Lower leg skin (tissue), 3 donors: ENCODE results near the gene PRKCZ.

Source experiments
- CTCF ChIP-seq, 3 donors: fragments of 450-650 bp; IDR thresholded peaks; one replicate each; pipeline ENCODE4 v1.5.1; 2016; ENCODE audit warnings: antibody characterized with exemption in 3 of 3, mild to moderate bottlenecking in 3 of 3, moderate library complexity in 2 of 3
- POLR2A ChIP-seq, 2 donors: fragments of 450-650 bp; IDR thresholded peaks; one replicate each; pipeline ENCODE4 v1.6.1; 2016 to 2017; ENCODE audit warnings: antibody characterized with exemption in 2 of 2, mild to moderate bottlenecking in 1 of 2, moderate library complexity in 1 of 2

DNA sequence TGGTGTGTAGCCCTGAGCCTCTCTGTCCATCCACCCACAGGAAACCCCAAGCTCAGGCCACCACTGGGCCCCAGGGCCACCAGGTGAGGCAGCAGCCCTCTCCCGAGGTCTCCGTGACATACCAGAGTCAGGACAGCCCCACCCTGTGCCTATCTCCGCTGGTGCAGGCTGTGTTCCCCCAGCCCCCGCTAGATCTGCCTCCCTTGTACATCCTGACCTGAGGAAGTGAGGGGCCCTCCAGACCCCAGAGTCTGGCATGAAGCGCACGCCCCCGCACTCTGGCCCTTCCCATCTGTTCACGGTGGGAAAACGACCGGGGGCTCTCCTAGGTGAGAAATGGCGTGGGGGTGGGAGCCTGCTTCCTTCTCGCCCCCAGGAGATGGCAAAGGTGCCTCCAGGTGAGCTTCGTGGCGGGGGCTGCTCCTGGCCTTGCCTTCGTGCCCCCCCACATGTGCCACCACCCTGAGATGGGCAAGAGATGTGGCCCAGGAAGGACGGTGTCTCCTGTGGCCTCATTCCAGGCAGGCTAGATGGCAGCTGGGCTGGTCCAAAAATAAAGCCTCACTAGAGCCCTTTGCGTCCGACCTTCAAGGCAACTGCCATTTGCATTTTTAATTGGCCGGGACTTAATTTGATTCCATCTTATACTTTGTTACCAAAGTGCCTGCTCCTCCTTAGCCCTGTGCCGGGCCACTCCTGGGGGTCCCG is 28.0 kb upstream of the PRKCZ start:
- TF ChIP-seq CTCF (IDR thresholded peaks at IDR 0.05) (no peak), POLR2A (IDR thresholded peaks at IDR 0.05) (no peak)
